RWPE1 (cell line): ENCODE data around the gene CRYBG2.

ENCODE experiments used
- CTCF ChIA-PET: fragments of 350-600 bp; sonication (Branson Sonifier 250); formaldehyde crosslinking; extraction: SDS; loops from one replicate; lab custom pipeline; 2021; lab: Yijun Ruan, JAX
- POLR2A ChIA-PET: fragments of 400-600 bp; formaldehyde crosslinking; extraction: SDS; loops from one replicate; lab custom pipeline; 2020; ENCODE audit warnings: antibody characterized with exemption; ENCODE audit not compliant: low non-redundant PET; lab: Yijun Ruan, JAX
- DNase-seq: peaks from one replicate; pipeline ENCODE4 v3.0.0; 2012; ENCODE audit warnings: low spot score
- H3K27ac ChIP-seq: fragments of 450-650 bp; 2 replicates; pipeline ENCODE4 v1.5.1; 2017
- CTCF ChIP-seq: fragments of 450-650 bp; conservative IDR thresholded peaks from 2 replicates; pipeline ENCODE4 v1.5.1; 2017; ENCODE audit warnings: low read depth, mild to moderate bottlenecking

CRYBG2 gene

DNA sequence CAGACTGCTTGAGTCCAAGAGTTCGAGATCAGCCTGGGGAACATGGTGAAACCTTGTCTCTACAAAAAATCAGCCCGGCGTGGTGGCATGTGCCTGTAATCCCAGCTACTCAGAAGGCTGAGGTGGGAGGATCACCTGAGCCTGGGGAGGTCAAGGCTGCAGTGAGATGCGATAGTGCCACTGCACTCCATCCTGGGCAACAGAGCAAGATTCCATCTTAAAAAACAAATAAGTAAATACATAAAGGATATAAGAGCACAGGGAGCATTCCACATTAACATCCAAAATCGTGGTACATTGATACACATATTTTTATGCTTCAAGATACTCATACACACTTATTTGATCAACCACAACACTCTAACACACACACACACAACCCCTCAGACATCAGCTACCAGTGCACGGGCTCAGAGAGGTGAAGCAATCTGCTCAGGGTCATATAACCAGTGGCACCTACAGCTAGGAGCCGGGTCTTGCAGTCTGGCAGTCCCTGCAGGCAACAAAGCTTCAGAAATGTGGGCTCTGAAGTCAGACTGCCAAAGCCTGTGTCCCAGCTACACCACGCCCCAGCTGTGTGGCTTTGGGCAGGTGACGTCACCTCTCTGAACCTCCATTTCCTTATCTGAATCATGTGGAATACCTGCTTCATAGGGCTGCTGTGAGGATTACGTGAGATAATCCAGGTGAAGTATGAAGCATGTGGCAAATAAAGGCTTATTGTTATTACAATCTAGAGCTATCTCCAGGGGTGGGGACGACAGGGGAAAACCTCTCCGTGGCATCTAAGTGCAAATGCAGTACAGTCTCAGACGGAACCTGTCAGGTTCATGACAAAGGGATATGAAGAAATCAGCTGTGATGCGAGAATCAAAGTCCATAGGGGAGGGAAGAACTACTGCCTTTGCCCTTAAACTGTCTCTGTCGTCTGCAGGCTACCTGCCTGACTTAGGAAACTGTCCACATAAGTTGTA lies 4.8 kb upstream of the CRYBG2 start:
- DNase-seq, result peak; percentile 42
- CTCF ChIA-PET, result interaction anchor here (0.5 to 1.5 kb wide), 3 partner anchors 33 to 461 kb away, joined by 3 to 5 read pairs (median 3); no protein-coding TSS in a partner anchor
- peak overlapping the region; percentile 73 for H3K27ac ChIP-seq
- TF ChIP-seq CTCF, result no peak
- POLR2A ChIA-PET, result no interaction called here

DNA sequence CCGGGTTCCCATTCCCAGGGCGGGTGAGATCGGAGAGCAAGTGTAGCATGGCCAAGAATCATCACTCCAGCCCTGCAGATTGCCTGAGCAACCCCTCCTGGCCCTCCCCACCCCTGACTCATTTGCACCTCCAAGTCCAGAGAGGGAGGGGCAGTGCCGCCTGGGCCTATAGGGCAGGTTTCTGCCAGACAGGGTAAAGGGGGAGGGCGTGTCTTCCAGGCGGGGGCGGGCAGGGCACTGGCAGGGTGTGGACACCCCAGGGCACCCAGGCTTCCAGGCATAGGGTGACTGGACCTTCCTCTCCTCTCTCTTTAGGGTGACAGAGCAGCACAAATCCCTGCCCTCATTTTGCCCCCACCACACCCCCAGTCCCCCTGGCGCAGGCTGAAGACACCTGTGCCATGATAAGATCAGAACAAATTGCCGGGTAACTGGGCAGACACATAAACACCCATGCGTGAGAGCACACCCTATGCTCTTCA lies 3.2 kb upstream of the CRYBG2 start:
- ChIA-PET CTCF (interaction anchor here (0.5 to 1.5 kb wide), 2 partner anchors 60 to 770 kb away, joined by 3 to 5 read pairs; no protein-coding TSS in a partner anchor), POLR2A (no interaction called here)
- TF ChIP-seq CTCF, result no peak
- peak overlapping the region; percentile 73 for H3K27ac ChIP-seq
- DNase-seq, result peak; percentile 84

DNA sequence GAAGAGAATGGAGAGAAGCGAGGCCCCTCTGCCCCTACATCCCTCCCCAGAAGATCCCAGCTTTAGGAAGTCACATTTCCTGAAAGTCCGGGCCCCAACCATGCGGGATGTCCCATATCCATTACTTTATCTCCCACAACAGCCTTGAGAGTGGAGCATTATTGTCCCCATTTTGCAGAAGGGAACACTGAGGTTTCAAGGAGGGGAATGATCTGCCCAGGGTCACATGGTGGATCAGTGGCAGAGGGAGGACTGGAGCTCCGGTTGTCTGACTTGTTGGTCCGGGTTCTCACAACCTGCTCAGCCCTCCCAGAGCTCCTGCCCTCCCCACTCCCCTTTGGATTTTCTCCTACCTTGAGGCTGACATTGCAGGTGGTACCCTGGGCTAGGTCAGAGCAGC lies 2.2 kb upstream of the CRYBG2 start:
- ChIA-PET POLR2A (no interaction called here), CTCF (interaction anchor here (0.6 kb wide), 2 partner anchors 75 to 196 kb away, joined by 3 to 6 read pairs; no protein-coding TSS in a partner anchor)
- peak overlapping the region; percentile 73 for H3K27ac ChIP-seq
- no peak for TF ChIP-seq CTCF
- DNase-seq, result no peak

DNA sequence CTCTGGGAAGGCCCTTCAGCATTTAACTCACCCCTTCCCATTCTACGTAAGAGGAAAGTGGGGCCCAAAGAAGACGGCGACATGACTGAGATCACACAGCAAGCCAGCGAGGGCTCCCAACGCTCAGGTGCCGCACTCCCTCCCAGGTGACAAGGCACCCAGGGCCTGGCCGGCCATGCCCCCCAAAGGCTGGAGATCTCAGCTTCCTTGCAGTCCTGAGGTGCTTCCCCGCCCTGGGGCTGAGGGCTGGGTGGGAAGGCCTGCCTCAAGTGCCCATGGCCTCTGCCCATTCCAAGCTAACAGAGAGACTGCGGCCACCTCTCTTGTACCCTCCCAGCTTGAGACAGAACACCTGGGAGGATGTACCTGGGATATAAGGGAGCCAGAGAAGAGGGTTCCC lies 1.0 kb upstream of the CRYBG2 start:
- ChIA-PET CTCF (interaction anchor here (0.7 to 1.2 kb wide), 3 partner anchors 11 to 70 kb away, joined by 4 to 5 read pairs (median 4); no protein-coding TSS in a partner anchor), POLR2A (no interaction called here)
- DNase-seq, result no peak
- H3K27ac ChIP-seq, result no peak overlapping the region; the same call in 1 of the 2 replicates
- no peak for TF ChIP-seq CTCF

GRCh38 chr1:26353210-26353859 lies 595 bp downstream of the CRYBG2 start:
- POLR2A ChIA-PET, result interaction anchor here (0.6 kb wide), 1 partner anchor 24 kb away, joined by 5 read pairs; no protein-coding TSS in a partner anchor
- TF ChIP-seq CTCF, result no peak
- DNase-seq, result no peak
- CTCF ChIA-PET, result interaction anchor here (0.6 to 1.2 kb wide), 4 partner anchors 10 to 83 kb away, joined by 4 to 6 read pairs (median 4); no protein-coding TSS in a partner anchor
- H3K27ac ChIP-seq, result no peak overlapping the region

GRCh38 chr1:26352338-26352679 lies 1.6 kb downstream of the CRYBG2 start:
- peak overlapping the region; percentile 53 for H3K27ac ChIP-seq
- POLR2A ChIA-PET, result no interaction called here
- TF ChIP-seq CTCF, result no peak
- no peak for DNase-seq
- CTCF ChIA-PET, result interaction anchor here (1.1 kb wide), 1 partner anchor 11 kb away, joined by 4 read pairs; no protein-coding TSS in a partner anchor
